GM18858 (cell line): Measurements from ENCODE around the gene VTI1A.

ENCODE experiments used
- ATAC-seq: cut with Tn5 transposase; IDR thresholded peaks from one replicate; pipeline ENCODE4 v1.9.1; 2021; ENCODE audit not compliant: unreplicated experiment

Gene VTI1A

GRCh38 chr10:112502536-112502935 is 55.5 kb downstream of the VTI1A start:
- no peak for ATAC-seq

- no peak for ATAC-seq
These were observed 56.6 kb downstream of the VTI1A start for GRCh38 chr10:112503643-112504042.

- no peak for ATAC-seq
These were observed 60.0 kb downstream of the VTI1A start for GRCh38 chr10:112507046-112507445.

- ATAC-seq: no peak
These were observed 61.0 kb downstream of the VTI1A start for GRCh38 chr10:112507988-112508387.

GRCh38 chr10:112509558-112510291 is 62.7 kb downstream of the VTI1A start:
- ATAC-seq: no peak

GRCh38 chr10:112510384-112510783 is 63.4 kb downstream of the VTI1A start:
- ATAC-seq: no peak

- no peak for ATAC-seq
These were observed 65.3 kb downstream of the VTI1A start for GRCh38 chr10:112512294-112512693.

- no peak for ATAC-seq
These were observed 68.1 kb downstream of the VTI1A start for GRCh38 chr10:112515126-112515525.

GRCh38 chr10:112515852-112516251 is 68.8 kb downstream of the VTI1A start:
- ATAC-seq: no peak

- no peak for ATAC-seq
These were observed 70.4 kb downstream of the VTI1A start for GRCh38 chr10:112517451-112517862.

GRCh38 chr10:112519133-112519761 is 72.2 kb downstream of the VTI1A start:
- ATAC-seq: peak; percentile 90

GRCh38 chr10:112520914-112521313 is 73.9 kb downstream of the VTI1A start:
- no peak for ATAC-seq

GRCh38 chr10:112524641-112525040 is 77.6 kb downstream of the VTI1A start:
- no peak for ATAC-seq

- no peak for ATAC-seq
These were observed 78.2 kb downstream of the VTI1A start for GRCh38 chr10:112525200-112525599.

- ATAC-seq: peak; percentile 84
These were observed 79.1 kb downstream of the VTI1A start for GRCh38 chr10:112526139-112526538.

GRCh38 chr10:112526906-112527305 is 79.9 kb downstream of the VTI1A start:
- ATAC-seq: no peak

GRCh38 chr10:112528235-112528634 is 81.2 kb downstream of the VTI1A start:
- no peak for ATAC-seq

- no peak for ATAC-seq
These were observed 84.4 kb downstream of the VTI1A start for GRCh38 chr10:112531421-112531820.

- peak; percentile 99 for ATAC-seq
These were observed 85.2 kb downstream of the VTI1A start for GRCh38 chr10:112532189-112532588.

GRCh38 chr10:112532956-112533355 is 85.9 kb downstream of the VTI1A start:
- ATAC-seq: no peak

GRCh38 chr10:112533916-112534315 is 86.9 kb downstream of the VTI1A start:
- no peak for ATAC-seq

GRCh38 chr10:112535531-112535951 is 88.5 kb downstream of the VTI1A start:
- peak; percentile 33 for ATAC-seq

- no peak for ATAC-seq
These were observed 89.6 kb downstream of the VTI1A start for GRCh38 chr10:112536663-112537062.
